22Rv1 (cell line): ENCODE measurements around the gene LHFPL6.

ENCODE experiments used
- CTCF ChIP-seq: fragments of 450-650 bp; IDR thresholded peaks from 2 replicates; pipeline ENCODE4 v1.5.1; 2017; ENCODE audit warnings: mild to moderate bottlenecking
- ZFX ChIP-seq: fragments of 450-650 bp; IDR thresholded peaks from 2 replicates; pipeline ENCODE4 v1.6.1; 2017; ENCODE audit warnings: antibody characterized with exemption, borderline replicate concordance

GRCh38 chr13:39350461-39350881, 252.5 kb downstream of the LHFPL6 start:
- TF ChIP-seq CTCF (no peak), ZFX (no peak)
